ENCODE results near the gene CDH10. TPM values are rescaled to one million over a fixed set of nuclear protein-coding genes. Genes with fewer than 3 reads are reported as not detected.

CDH10 gene
- total and polyA plus RNA-seq, 7 experiments from 2014 or later, result not detected

DNA sequence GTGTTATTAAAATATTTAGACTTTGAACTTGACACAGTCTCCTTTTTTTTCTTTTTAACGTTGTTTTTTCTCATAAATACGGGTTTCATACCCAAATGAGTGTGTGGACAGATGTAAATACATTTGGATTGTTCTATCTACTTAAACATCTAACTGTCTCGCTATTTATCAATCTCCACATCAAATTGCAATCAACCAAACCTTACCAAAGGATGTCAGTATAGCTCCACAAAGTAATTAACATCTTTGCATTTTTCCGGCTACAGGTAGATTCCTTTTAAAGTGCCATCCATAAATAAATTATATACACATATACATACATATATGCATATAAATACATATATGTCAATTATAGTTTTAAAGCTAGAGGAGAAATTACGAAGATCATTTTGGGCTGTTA, 705 bp upstream of the CDH10 start:
- Histone ChIP-seq H3K4me3 (ENCODE audit: low read length) (no peak overlapping the region), H3K4me1 (ENCODE audit: control insufficient read depth in 2 of 2, insufficient read depth in 2 of 2, low read length in 2 of 2) (no peaks in the 10 kb centered on the region), H3K9me3 (ENCODE audit: control insufficient read depth in 2 of 3, low read length in 3 of 3) (no peaks in the 10 kb centered on the region), H3K36me3 (ENCODE audit: control insufficient read depth in 2 of 3, insufficient read depth in 3 of 3, low read length in 3 of 3) (no peaks in the 10 kb centered on the region), H3K27me3 (ENCODE audit: control insufficient read depth in 2 of 2, insufficient read depth in 2 of 2, low read length in 2 of 2) (no peaks in the 10 kb centered on the region), H3K27ac (ENCODE audit: low read depth, low read length) (no peak overlapping the region)
- POLR2A ChIA-PET, result no interaction called here
- CTCF ChIA-PET, result no interaction called here
- H3K4me1 Mint-ChIP-seq, result peaks cover 0 to 4% (median 0%) of the 10 kb centered on the region in 7 donors
- peaks cover 0 to 3% (median 0%) of the 10 kb centered on the region in 5 donors for H3K36me3 Mint-ChIP-seq
- peaks cover 0 to 4% (median 0%) of the 10 kb centered on the region in 5 donors for H3K27me3 Mint-ChIP-seq
- H3K9me3 Mint-ChIP-seq, result peaks cover 0 to 15% (median 3%) of the 10 kb centered on the region in 11 donors
- no peak overlapping the region for H3K4me3 Mint-ChIP-seq
- no peak overlapping the region for H3K27ac Mint-ChIP-seq
- ATAC-seq (no peak), DNase-seq (no peak)
- intact Hi-C loops (cut with micrococcal nuclease), result no loop called here

DNA sequence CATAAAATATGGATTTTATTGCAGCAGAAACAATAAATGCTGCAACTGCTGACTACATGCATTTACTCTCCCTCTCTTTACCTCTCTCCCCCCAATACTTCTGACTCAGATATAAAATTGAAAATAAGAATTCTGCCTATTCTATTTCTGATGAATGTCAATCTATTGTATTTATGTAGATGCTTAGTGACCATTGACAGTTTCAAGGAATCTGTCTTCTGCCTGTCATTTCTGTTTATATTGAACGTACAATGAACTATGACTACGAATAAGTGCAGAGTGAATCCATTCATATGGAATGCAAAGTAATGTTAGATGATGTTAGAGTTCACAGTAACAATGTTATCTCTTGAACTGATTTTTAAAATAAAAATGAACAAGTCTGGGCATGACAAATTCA, 898 bp downstream of the CDH10 start:
- peaks cover 0 to 3% (median 0%) of the 10 kb centered on the region in 5 donors for H3K36me3 Mint-ChIP-seq
- Histone ChIP-seq H3K9me3 (ENCODE audit: control insufficient read depth in 2 of 3, low read length in 3 of 3) (no peaks in the 10 kb centered on the region), H3K4me1 (ENCODE audit: control insufficient read depth in 2 of 2, insufficient read depth in 2 of 2, low read length in 2 of 2) (no peaks in the 10 kb centered on the region), H3K27me3 (ENCODE audit: control insufficient read depth in 2 of 2, insufficient read depth in 2 of 2, low read length in 2 of 2) (no peaks in the 10 kb centered on the region), H3K4me3 (ENCODE audit: low read length) (no peak overlapping the region), H3K36me3 (ENCODE audit: control insufficient read depth in 2 of 3, insufficient read depth in 3 of 3, low read length in 3 of 3) (no peaks in the 10 kb centered on the region), H3K27ac (ENCODE audit: low read depth, low read length) (no peak overlapping the region)
- H3K27me3 Mint-ChIP-seq, result peaks cover 0 to 4% (median 0%) of the 10 kb centered on the region in 5 donors
- H3K4me1 Mint-ChIP-seq, result peaks cover 0 to 4% (median 0%) of the 10 kb centered on the region in 7 donors
- ChIA-PET CTCF (no interaction called here), POLR2A (no interaction called here)
- DNase-seq (no peak), ATAC-seq (no peak)
- intact Hi-C loops (cut with micrococcal nuclease), result no loop called here
- H3K27ac Mint-ChIP-seq, result no peak overlapping the region
- H3K9me3 Mint-ChIP-seq, result peaks cover 0 to 15% (median 3%) of the 10 kb centered on the region in 11 donors
- no peak overlapping the region for H3K4me3 Mint-ChIP-seq

DNA sequence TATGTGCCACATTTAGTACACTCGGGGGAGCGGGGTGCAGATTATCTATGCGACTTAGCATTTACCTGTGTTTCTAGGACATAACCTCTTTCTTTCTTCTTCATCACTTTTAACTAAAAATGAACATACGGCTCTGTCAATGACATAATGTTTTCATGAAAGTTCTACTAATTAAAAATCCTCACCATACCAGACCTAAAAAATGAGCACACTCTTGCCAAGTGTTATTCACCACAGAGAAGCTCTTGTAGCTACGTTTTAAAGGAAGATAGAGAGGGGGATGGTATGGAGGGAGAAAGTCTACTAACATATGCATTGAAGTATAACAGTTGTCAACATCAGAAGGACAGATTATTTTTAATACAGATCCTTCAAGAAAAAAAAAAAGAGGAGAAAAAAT, 1.6 kb downstream of the CDH10 start:
- H3K4me1 ChIP-seq (ENCODE audit: control insufficient read depth in 2 of 2, insufficient read depth in 2 of 2, low read length in 2 of 2), result no peaks in the 10 kb centered on the region
- no peaks in the 10 kb centered on the region for H3K27me3 ChIP-seq (ENCODE audit: control insufficient read depth in 2 of 2, insufficient read depth in 2 of 2, low read length in 2 of 2)
- no peak for DNase-seq
- no peaks in the 10 kb centered on the region for H3K36me3 Mint-ChIP-seq
- H3K27me3 Mint-ChIP-seq, result peaks cover 0 to 4% (median 0%) of the 10 kb centered on the region in 5 donors
- intact Hi-C loops (cut with micrococcal nuclease), result no loop called here
- ChIA-PET CTCF (no interaction called here), POLR2A (no interaction called here)
- ATAC-seq, result no peak
- H3K27ac ChIP-seq (ENCODE audit: low read depth, low read length), result no peak overlapping the region
- H3K9me3 Mint-ChIP-seq, result peaks cover 0 to 10% (median 0%) of the 10 kb centered on the region in 11 donors
- H3K27ac Mint-ChIP-seq, result no peak overlapping the region
- no peak overlapping the region for H3K4me3 Mint-ChIP-seq
- H3K4me1 Mint-ChIP-seq, result peaks cover 0 to 4% (median 0%) of the 10 kb centered on the region in 7 donors
- H3K4me3 ChIP-seq (ENCODE audit: low read length), result no peak overlapping the region
- no peaks in the 10 kb centered on the region for H3K36me3 ChIP-seq (ENCODE audit: control insufficient read depth in 2 of 3, insufficient read depth in 3 of 3, low read length in 3 of 3)
- no peaks in the 10 kb centered on the region for H3K9me3 ChIP-seq (ENCODE audit: control insufficient read depth in 2 of 3, low read length in 3 of 3)

DNA sequence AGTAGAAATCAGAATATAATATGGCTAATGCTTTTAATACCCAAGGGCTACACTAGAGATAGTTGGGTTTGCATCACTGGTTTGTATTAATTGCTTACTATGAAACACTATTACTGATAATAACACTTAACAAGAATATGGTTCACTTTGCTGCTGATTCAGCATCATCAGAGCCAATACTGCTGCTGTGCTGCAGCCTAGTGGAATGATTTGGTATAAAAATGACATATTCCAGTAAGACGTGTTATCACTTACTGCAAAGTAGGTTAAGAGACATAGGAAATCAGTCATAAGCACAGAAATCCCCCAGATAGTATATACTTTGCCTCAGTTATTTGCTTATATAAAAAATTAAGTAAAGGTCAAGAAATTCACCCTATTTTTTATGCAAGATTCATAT, 2.8 kb downstream of the CDH10 start:
- Mint-ChIP-seq H3K4me3 (no peak overlapping the region), H3K4me1 (peaks cover 0 to 4% (median 0%) of the 10 kb centered on the region in 7 donors), H3K36me3 (no peaks in the 10 kb centered on the region), H3K27ac (no peak overlapping the region), H3K27me3 (no peaks in the 10 kb centered on the region), H3K9me3 (peaks cover 0 to 10% (median 0%) of the 10 kb centered on the region in 11 donors)
- no peaks in the 10 kb centered on the region for H3K4me1 ChIP-seq (ENCODE audit: control insufficient read depth in 2 of 2, insufficient read depth in 2 of 2, low read length in 2 of 2)
- ChIA-PET CTCF (no interaction called here), POLR2A (no interaction called here)
- no peak overlapping the region for H3K4me3 ChIP-seq (ENCODE audit: low read length)
- no peak overlapping the region for H3K27ac ChIP-seq (ENCODE audit: low read depth, low read length)
- intact Hi-C loops (cut with micrococcal nuclease), result no loop called here
- ATAC-seq, result no peak
- no peaks in the 10 kb centered on the region for H3K27me3 ChIP-seq (ENCODE audit: control insufficient read depth in 2 of 2, insufficient read depth in 2 of 2, low read length in 2 of 2)
- no peaks in the 10 kb centered on the region for H3K36me3 ChIP-seq (ENCODE audit: control insufficient read depth in 2 of 3, insufficient read depth in 3 of 3, low read length in 3 of 3)
- no peak for DNase-seq
- no peaks in the 10 kb centered on the region for H3K9me3 ChIP-seq (ENCODE audit: control insufficient read depth in 2 of 3, low read length in 3 of 3)

DNA sequence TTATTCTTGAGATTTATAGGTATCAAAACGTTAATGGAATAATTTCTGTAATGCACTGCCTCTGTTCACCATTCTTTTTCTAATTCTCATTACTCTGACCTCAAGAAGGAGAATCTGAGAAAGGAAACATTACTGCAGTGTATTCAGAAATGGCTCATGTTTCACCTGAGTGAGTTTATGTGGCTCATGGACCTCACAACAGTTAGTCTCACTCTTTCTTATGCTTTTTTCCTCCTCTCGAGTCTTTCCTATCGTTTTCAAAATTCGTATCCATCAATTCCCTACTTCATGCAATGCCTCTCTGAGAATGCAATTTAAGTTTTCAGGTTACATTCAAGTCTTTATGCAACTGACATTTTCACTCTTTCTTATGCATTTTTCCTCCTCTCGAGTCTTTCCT, 9.6 kb downstream of the CDH10 start:
- no peak overlapping the region for H3K4me3 ChIP-seq (ENCODE audit: low read length)
- intact Hi-C loops (cut with micrococcal nuclease), result no loop called here
- no peaks in the 10 kb centered on the region for H3K4me1 ChIP-seq (ENCODE audit: control insufficient read depth in 2 of 2, insufficient read depth in 2 of 2, low read length in 2 of 2)
- H3K4me3 Mint-ChIP-seq, result no peak overlapping the region
- H3K36me3 Mint-ChIP-seq, result no peaks in the 10 kb centered on the region
- no peak overlapping the region for H3K27ac Mint-ChIP-seq
- no peaks in the 10 kb centered on the region for H3K27me3 Mint-ChIP-seq
- CTCF ChIA-PET, result no interaction called here
- DNase-seq (no peak), ATAC-seq (no peak)
- peaks cover 0 to 4% (median 0%) of the 10 kb centered on the region in 11 donors for H3K9me3 Mint-ChIP-seq
- H3K27me3 ChIP-seq (ENCODE audit: control insufficient read depth in 2 of 2, insufficient read depth in 2 of 2, low read length in 2 of 2), result no peaks in the 10 kb centered on the region
- H3K27ac ChIP-seq (ENCODE audit: low read depth, low read length), result no peak overlapping the region
- H3K36me3 ChIP-seq (ENCODE audit: control insufficient read depth in 2 of 3, insufficient read depth in 3 of 3, low read length in 3 of 3), result no peaks in the 10 kb centered on the region
- H3K9me3 ChIP-seq (ENCODE audit: control insufficient read depth in 2 of 3, low read length in 3 of 3), result no peaks in the 10 kb centered on the region
- POLR2A ChIA-PET, result no interaction called here
- H3K4me1 Mint-ChIP-seq, result no peaks in the 10 kb centered on the region

DNA sequence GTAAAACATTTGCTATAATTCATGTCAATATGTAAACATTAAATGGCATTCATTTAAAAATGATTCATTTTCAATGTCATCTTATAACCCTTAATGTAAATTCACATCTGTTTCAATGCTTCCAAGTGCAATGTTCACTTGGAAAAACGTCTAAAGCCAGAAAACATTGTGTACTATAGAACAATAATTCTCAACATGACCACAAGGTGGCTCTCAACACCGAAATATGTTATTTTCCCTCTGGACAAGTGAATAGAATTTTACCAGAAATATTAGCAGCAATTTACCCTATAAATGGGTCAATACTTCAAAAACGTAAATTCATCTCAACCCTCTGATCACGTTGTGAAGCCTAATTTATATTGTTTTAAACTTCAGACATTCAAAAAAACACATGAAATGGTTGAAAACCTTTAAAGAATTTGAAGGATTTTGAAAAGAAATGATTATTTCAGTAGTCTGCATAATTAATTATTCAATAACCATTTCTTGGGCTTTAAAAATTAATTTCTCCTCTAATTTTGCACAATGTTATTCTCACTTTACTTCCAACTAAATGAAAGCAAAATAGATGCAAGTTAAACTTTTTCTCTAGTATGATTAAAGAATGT, 11.0 kb downstream of the CDH10 start:
- DNase-seq (no peak), ATAC-seq (no peak)
- Mint-ChIP-seq H3K36me3 (no peaks in the 10 kb centered on the region), H3K4me1 (no peaks in the 10 kb centered on the region), H3K9me3 (peaks cover 0 to 8% (median 0%) of the 10 kb centered on the region in 11 donors), H3K27me3 (no peaks in the 10 kb centered on the region), H3K27ac (no peak overlapping the region), H3K4me3 (no peak overlapping the region)
- H3K27ac ChIP-seq (ENCODE audit: low read depth, low read length), result no peak overlapping the region
- no peaks in the 10 kb centered on the region for H3K4me1 ChIP-seq (ENCODE audit: control insufficient read depth in 2 of 2, insufficient read depth in 2 of 2, low read length in 2 of 2)
- CTCF ChIA-PET, result no interaction called here
- no peaks in the 10 kb centered on the region for H3K9me3 ChIP-seq (ENCODE audit: control insufficient read depth in 2 of 3, low read length in 3 of 3)
- POLR2A ChIA-PET, result no interaction called here
- H3K27me3 ChIP-seq (ENCODE audit: control insufficient read depth in 2 of 2, insufficient read depth in 2 of 2, low read length in 2 of 2), result no peaks in the 10 kb centered on the region
- H3K36me3 ChIP-seq (ENCODE audit: control insufficient read depth in 2 of 3, insufficient read depth in 3 of 3, low read length in 3 of 3), result no peaks in the 10 kb centered on the region
- intact Hi-C loops (cut with micrococcal nuclease), result no loop called here
- no peak overlapping the region for H3K4me3 ChIP-seq (ENCODE audit: low read length)

DNA sequence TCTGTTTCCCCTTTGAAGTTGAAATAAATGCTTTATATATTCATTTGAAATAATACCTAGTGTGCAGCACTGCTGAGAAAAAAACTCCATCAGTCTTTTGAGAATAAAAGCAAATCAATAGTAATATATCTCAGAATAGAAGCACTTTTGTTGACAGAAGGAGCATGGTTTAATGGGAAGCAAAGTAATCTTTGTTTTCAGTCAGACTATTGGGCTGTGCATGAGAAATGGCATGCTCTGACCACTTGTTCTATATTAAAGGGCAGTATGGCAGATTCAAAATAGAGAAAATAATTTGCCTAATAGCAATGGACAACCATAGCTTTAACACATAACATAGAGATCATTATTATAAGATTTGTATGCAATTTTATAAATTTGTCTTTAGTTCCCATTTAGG, 12.4 kb downstream of the CDH10 start:
- Mint-ChIP-seq H3K36me3 (no peaks in the 10 kb centered on the region), H3K4me1 (no peaks in the 10 kb centered on the region), H3K27ac (no peak overlapping the region), H3K9me3 (peaks cover 0 to 8% (median 1%) of the 10 kb centered on the region in 11 donors), H3K27me3 (no peaks in the 10 kb centered on the region), H3K4me3 (no peak overlapping the region)
- intact Hi-C loops (cut with micrococcal nuclease), result no loop called here
- ChIA-PET CTCF (no interaction called here), POLR2A (no interaction called here)
- no peak for ATAC-seq
- H3K9me3 ChIP-seq (ENCODE audit: control insufficient read depth in 2 of 3, low read length in 3 of 3), result no peaks in the 10 kb centered on the region
- no peak overlapping the region for H3K4me3 ChIP-seq (ENCODE audit: low read length)
- no peaks in the 10 kb centered on the region for H3K36me3 ChIP-seq (ENCODE audit: control insufficient read depth in 2 of 3, insufficient read depth in 3 of 3, low read length in 3 of 3)
- no peak for DNase-seq
- H3K27me3 ChIP-seq (ENCODE audit: control insufficient read depth in 2 of 2, insufficient read depth in 2 of 2, low read length in 2 of 2), result no peaks in the 10 kb centered on the region
- no peaks in the 10 kb centered on the region for H3K4me1 ChIP-seq (ENCODE audit: control insufficient read depth in 2 of 2, insufficient read depth in 2 of 2, low read length in 2 of 2)
- H3K27ac ChIP-seq (ENCODE audit: low read depth, low read length), result no peak overlapping the region

Data from naive thymus-derived CD4-positive, alpha-beta T cell (primary cell).